ENCODE results near the gene SFTPA1.
"Not testable (repeated sequence)": the region's sequence is repeated elsewhere in the genome, so short reads cannot be mapped to it uniquely, and the experiment has no call there.

SFTPA1 gene

GRCh38 chr10:79579361-79579760 lies 31.4 kb upstream of the SFTPA1 start:
- Histone ChIP-seq H3K9ac (no peak overlapping the region), H3K4me3 (IDR thresholded peaks at IDR 0.05; ENCODE audit: insufficient read depth, low read depth, low read length) (no peak overlapping the region), H4K20me1 (ENCODE audit: insufficient read depth) (no peaks in the 10 kb centered on the region), H3K79me2 (ENCODE audit: insufficient read depth, low read depth) (no peaks in the 10 kb centered on the region), H3K36me3 (ENCODE audit: insufficient read depth) (no peaks in the 10 kb centered on the region), H3K4me1 (ENCODE audit: low read depth, poor library complexity, severe bottlenecking) (no peaks in the 10 kb centered on the region), H2AFZ (ENCODE audit: low read depth) (no peak overlapping the region), H3K27ac (no peak overlapping the region), H3K4me2 (no peak overlapping the region), H3K27me3 (ENCODE audit: insufficient read depth, low read depth) (no peaks in the 10 kb centered on the region)
- TF ChIP-seq CTCF (conservative IDR thresholded peaks at IDR 0.05; ENCODE audit: low read depth, low read length) = no peak

GRCh38 chr10:79581044-79581443 lies 29.7 kb upstream of the SFTPA1 start:
- Histone ChIP-seq H3K27me3 (ENCODE audit: insufficient read depth, low read depth) (no peaks in the 10 kb centered on the region), H3K36me3 (ENCODE audit: insufficient read depth) (no peaks in the 10 kb centered on the region), H3K4me2 (no peak overlapping the region), H3K4me3 (IDR thresholded peaks at IDR 0.05; ENCODE audit: insufficient read depth, low read depth, low read length) (no peak overlapping the region), H3K9ac (no peak overlapping the region), H2AFZ (ENCODE audit: low read depth) (no peak overlapping the region), H3K4me1 (ENCODE audit: low read depth, poor library complexity, severe bottlenecking) (no peaks in the 10 kb centered on the region), H4K20me1 (ENCODE audit: insufficient read depth) (no peaks in the 10 kb centered on the region), H3K79me2 (ENCODE audit: insufficient read depth, low read depth) (no peaks in the 10 kb centered on the region), H3K27ac (no peak overlapping the region)
- no peak for TF ChIP-seq CTCF (conservative IDR thresholded peaks at IDR 0.05; ENCODE audit: low read depth, low read length)

GRCh38 chr10:79582096-79582495 lies 28.6 kb upstream of the SFTPA1 start:
- Histone ChIP-seq H4K20me1 (ENCODE audit: insufficient read depth) (no peaks in the 10 kb centered on the region), H3K36me3 (ENCODE audit: insufficient read depth) (no peaks in the 10 kb centered on the region), H3K79me2 (ENCODE audit: insufficient read depth, low read depth) (no peaks in the 10 kb centered on the region), H3K4me3 (IDR thresholded peaks at IDR 0.05; ENCODE audit: insufficient read depth, low read depth, low read length) (no peak overlapping the region), H3K9ac (no peak overlapping the region), H3K4me2 (no peak overlapping the region), H3K27me3 (ENCODE audit: insufficient read depth, low read depth) (no peaks in the 10 kb centered on the region), H2AFZ (ENCODE audit: low read depth) (no peak overlapping the region), H3K4me1 (ENCODE audit: low read depth, poor library complexity, severe bottlenecking) (no peaks in the 10 kb centered on the region), H3K27ac (no peak overlapping the region)
- no peak for TF ChIP-seq CTCF (conservative IDR thresholded peaks at IDR 0.05; ENCODE audit: low read depth, low read length)

GRCh38 chr10:79582954-79583353 lies 27.8 kb upstream of the SFTPA1 start:
- not testable (repeated sequence) for H3K79me2 ChIP-seq (ENCODE audit: insufficient read depth, low read depth); H3K27ac ChIP-seq

GRCh38 chr10:79583488-79584024 lies 27.2 kb upstream of the SFTPA1 start:
- H3K4me1 ChIP-seq (ENCODE audit: low read depth, poor library complexity, severe bottlenecking) = no peaks in the 10 kb centered on the region
- H3K27me3 ChIP-seq (ENCODE audit: insufficient read depth, low read depth) = no peaks in the 10 kb centered on the region
- no peak overlapping the region for H3K4me3 ChIP-seq (IDR thresholded peaks at IDR 0.05; ENCODE audit: insufficient read depth, low read depth, low read length)
- no peak for TF ChIP-seq CTCF (conservative IDR thresholded peaks at IDR 0.05; ENCODE audit: low read depth, low read length)
- H2AFZ ChIP-seq (ENCODE audit: low read depth) = no peak overlapping the region
- H3K4me2 ChIP-seq = no peak overlapping the region
- no peaks in the 10 kb centered on the region for H4K20me1 ChIP-seq (ENCODE audit: insufficient read depth)
- no peaks in the 10 kb centered on the region for H3K79me2 ChIP-seq (ENCODE audit: insufficient read depth, low read depth)
- no peaks in the 10 kb centered on the region for H3K36me3 ChIP-seq (ENCODE audit: insufficient read depth)
- no peak overlapping the region for H3K9ac ChIP-seq
- H3K27ac ChIP-seq = no peak overlapping the region

More at GRCh38 chr10:79582954-79583353, 27.8 kb upstream of the SFTPA1 start:
- H2AFZ ChIP-seq (ENCODE audit: low read depth); H3K4me3 ChIP-seq (IDR thresholded peaks at IDR 0.05; ENCODE audit: insufficient read depth, low read depth, low read length); H3K27me3 ChIP-seq (ENCODE audit: insufficient read depth, low read depth); H4K20me1 ChIP-seq (ENCODE audit: insufficient read depth); H3K36me3 ChIP-seq (ENCODE audit: insufficient read depth); H3K4me1 ChIP-seq (ENCODE audit: low read depth, poor library complexity, severe bottlenecking); H3K9ac ChIP-seq; H3K4me2 ChIP-seq: not testable (repeated sequence)
